Measurements from ENCODE around the gene PPFIA2. TPM values are rescaled to one million over a fixed set of nuclear protein-coding genes. Genes with fewer than 3 reads are reported as not detected.

Gene PPFIA2
- total and polyA plus RNA-seq, 9 of the 15 experiments (the other 6 are each of a cell fraction or from before 2014, with no cell fraction given), result not detected

GRCh38 chr12:81500788-81501187 lies 258.4 kb downstream of the PPFIA2 start:
- Histone ChIP-seq H3K9ac (ENCODE audit: insufficient read depth in 1 of 2, low read depth in 2 of 2, low read length in 2 of 2) (no peak overlapping the region), H3K36me3 (ENCODE audit: control insufficient read depth, insufficient read depth, low read length) (no peaks in the 10 kb centered on the region), H3K27ac (ENCODE audit: extremely low read depth, low read depth, low read length) (no peak overlapping the region), H4K20me1 (replicated peaks; ENCODE audit: control insufficient read depth, insufficient read depth, low read length) (no peaks in the 10 kb centered on the region), H3K9me1 (ENCODE audit: control insufficient read depth, insufficient read depth, low read length) (no peaks in the 10 kb centered on the region), H3K27me3 (ENCODE audit: control insufficient read depth in 2 of 2, insufficient read depth in 2 of 2, low read length in 2 of 2) (no peaks in the 10 kb centered on the region), H3K4me1 (replicated peaks in 1 of 2; ENCODE audit: control insufficient read depth in 2 of 2, insufficient read depth in 2 of 2, low read length in 2 of 2) (no peaks in the 10 kb centered on the region), H2AFZ (ENCODE audit: low read depth, low read length) (no peak overlapping the region), H3K4me2 (ENCODE audit: insufficient read depth, low read length) (no peak overlapping the region), H3K4me3 (no peak overlapping the region), H3K9me3 (replicated peaks; ENCODE audit: control insufficient read depth, insufficient read depth, low read depth, low read length) (no peaks in the 10 kb centered on the region), H3K79me2 (ENCODE audit: control insufficient read depth, insufficient read depth, low read length) (no peaks in the 10 kb centered on the region)
- CTCF ChIA-PET (ENCODE audit: low intra/inter-chr PET ratio), result no interaction called here
- no TSS peak for BruUV-seq (replicated peaks)
- ATAC-seq, result no peak
- TF ChIP-seq SNIP1 (IDR thresholded peaks at IDR 0.05; ENCODE audit: low read depth), result no peak
- no peak for TF ChIP-seq ZNF586 (CRISPR knock-in tag; conservative IDR thresholded peaks at IDR 0.05)
- no peak for TF ChIP-seq L3MBTL2 (IDR thresholded peaks at IDR 0.05)
- TF ChIP-seq FOXM1 (IDR thresholded peaks at IDR 0.05; ENCODE audit: low read depth), result no peak
- TF ChIP-seq FOXM1 (CRISPR knock-in tag; IDR thresholded peaks at IDR 0.05; ENCODE audit: low read depth), result no peak
- no peak for TF ChIP-seq LCOR (CRISPR knock-in tag; IDR thresholded peaks at IDR 0.05)
- no peak for TF ChIP-seq TAL1 (IDR thresholded peaks at IDR 0.05)
- TF ChIP-seq ZNF507 (tag; conservative IDR thresholded peaks at IDR 0.05), result no peak
- no peak for TF ChIP-seq FOS (IDR thresholded peaks at IDR 0.05; ENCODE audit: extremely low read depth, insufficient read length)
- in situ Hi-C loops (cut with MboI), result no loop called here
- intact Hi-C loops (cut with micrococcal nuclease), result no loop called here
- no peak for DNase-seq (ENCODE audit: extremely low read depth in 1 of 4, low spot score in 3 of 4)
- POLR2A ChIA-PET, result no interaction called here
- WGBS (ENCODE audit: insufficient coverage, low coverage, missing lambda C conversion rate), result 0% methylated on average over 2 of the region's 2 CpGs
- FAIRE-seq, result no peak

DNA sequence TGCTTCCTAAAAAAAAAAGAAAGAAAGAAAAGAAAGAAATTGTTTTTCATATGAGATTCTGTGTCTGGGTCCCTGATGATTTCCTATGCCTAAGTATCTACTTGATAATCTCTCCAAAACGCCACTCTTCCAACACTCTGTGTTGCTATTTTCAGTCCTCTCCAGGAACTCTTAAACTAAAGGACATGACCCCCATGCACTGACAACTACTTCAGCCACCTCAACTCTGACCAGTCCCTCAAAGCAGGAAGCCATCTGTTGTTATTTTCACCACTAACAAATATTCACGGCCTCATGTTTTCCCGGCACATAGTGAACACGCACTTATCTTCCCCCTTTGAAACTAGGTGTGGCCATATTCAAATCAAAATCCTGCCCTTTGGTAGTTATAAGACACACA lies 259.3 kb downstream of the PPFIA2 start:
- Histone ChIP-seq H2AFZ (ENCODE audit: low read depth, low read length) (no peak overlapping the region), H3K9me1 (ENCODE audit: control insufficient read depth, insufficient read depth, low read length) (no peaks in the 10 kb centered on the region), H3K4me2 (ENCODE audit: insufficient read depth, low read length) (no peak overlapping the region), H3K27ac (ENCODE audit: extremely low read depth, low read depth, low read length) (no peak overlapping the region), H3K9ac (ENCODE audit: insufficient read depth in 1 of 2, low read depth in 2 of 2, low read length in 2 of 2) (no peak overlapping the region), H3K27me3 (ENCODE audit: control insufficient read depth in 2 of 2, insufficient read depth in 2 of 2, low read length in 2 of 2) (no peaks in the 10 kb centered on the region), H4K20me1 (replicated peaks; ENCODE audit: control insufficient read depth, insufficient read depth, low read length) (no peaks in the 10 kb centered on the region), H3K79me2 (ENCODE audit: control insufficient read depth, insufficient read depth, low read length) (no peaks in the 10 kb centered on the region), H3K9me3 (replicated peaks; ENCODE audit: control insufficient read depth, insufficient read depth, low read depth, low read length) (no peaks in the 10 kb centered on the region), H3K4me1 (replicated peaks in 1 of 2; ENCODE audit: control insufficient read depth in 2 of 2, insufficient read depth in 2 of 2, low read length in 2 of 2) (no peaks in the 10 kb centered on the region), H3K4me3 (no peak overlapping the region), H3K36me3 (ENCODE audit: control insufficient read depth, insufficient read depth, low read length) (no peaks in the 10 kb centered on the region)
- ATAC-seq (no peak), DNase-seq (ENCODE audit: extremely low read depth in 1 of 4, low spot score in 3 of 4) (no peak), FAIRE-seq (no peak)
- no TSS peak for BruUV-seq (replicated peaks)
- ChIA-PET CTCF (ENCODE audit: low intra/inter-chr PET ratio) (no interaction called here), POLR2A (no interaction called here)
- 0% methylated on average over 4 of the region's 4 CpGs for WGBS (ENCODE audit: insufficient coverage, low coverage, missing lambda C conversion rate)
- intact Hi-C loops (cut with micrococcal nuclease) (no loop called here), in situ Hi-C loops (cut with MboI) (no loop called here)
- TF ChIP-seq, protein P1, sequence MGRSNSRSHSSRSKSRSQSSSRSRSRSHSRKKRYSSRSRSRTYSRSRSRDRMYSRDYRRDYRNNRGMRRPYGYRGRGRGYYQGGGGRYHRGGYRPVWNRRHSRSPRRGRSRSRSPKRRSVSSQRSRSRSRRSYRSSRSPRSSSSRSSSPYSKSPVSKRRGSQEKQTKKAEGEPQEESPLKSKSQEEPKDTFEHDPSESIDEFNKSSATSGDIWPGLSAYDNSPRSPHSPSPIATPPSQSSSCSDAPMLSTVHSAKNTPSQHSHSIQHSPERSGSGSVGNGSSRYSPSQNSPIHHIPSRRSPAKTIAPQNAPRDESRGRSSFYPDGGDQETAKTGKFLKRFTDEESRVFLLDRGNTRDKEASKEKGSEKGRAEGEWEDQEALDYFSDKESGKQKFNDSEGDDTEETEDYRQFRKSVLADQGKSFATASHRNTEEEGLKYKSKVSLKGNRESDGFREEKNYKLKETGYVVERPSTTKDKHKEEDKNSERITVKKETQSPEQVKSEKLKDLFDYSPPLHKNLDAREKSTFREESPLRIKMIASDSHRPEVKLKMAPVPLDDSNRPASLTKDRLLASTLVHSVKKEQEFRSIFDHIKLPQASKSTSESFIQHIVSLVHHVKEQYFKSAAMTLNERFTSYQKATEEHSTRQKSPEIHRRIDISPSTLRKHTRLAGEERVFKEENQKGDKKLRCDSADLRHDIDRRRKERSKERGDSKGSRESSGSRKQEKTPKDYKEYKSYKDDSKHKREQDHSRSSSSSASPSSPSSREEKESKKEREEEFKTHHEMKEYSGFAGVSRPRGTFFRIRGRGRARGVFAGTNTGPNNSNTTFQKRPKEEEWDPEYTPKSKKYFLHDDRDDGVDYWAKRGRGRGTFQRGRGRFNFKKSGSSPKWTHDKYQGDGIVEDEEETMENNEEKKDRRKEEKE (IDR thresholded peaks at IDR 0.05; ENCODE audit: borderline replicate concordance in 1 of 2, control insufficient read depth in 1 of 2, low read depth in 2 of 2, low read length in 1 of 2), result no peak
- TF ChIP-seq MYNN (IDR thresholded peaks at IDR 0.05) (no peak), MYNN (CRISPR knock-in tag; IDR thresholded peaks at IDR 0.05) (no peak), ZNF143 (CRISPR knock-in tag; IDR thresholded peaks at IDR 0.05) (no peak)
